GM21360 (cell line): ENCODE data around the gene SVIL.

ENCODE experiments used
- ATAC-seq: cut with Tn5 transposase; IDR thresholded peaks from one replicate; pipeline ENCODE4 v1.9.1; 2021; ENCODE audit warnings: mild to moderate bottlenecking, moderate library complexity; ENCODE audit not compliant: unreplicated experiment

The SVIL gene

GRCh38 chr10:29431711-29432110 lies 203.1 kb downstream of the SVIL start:
- no peak for ATAC-seq

DNA sequence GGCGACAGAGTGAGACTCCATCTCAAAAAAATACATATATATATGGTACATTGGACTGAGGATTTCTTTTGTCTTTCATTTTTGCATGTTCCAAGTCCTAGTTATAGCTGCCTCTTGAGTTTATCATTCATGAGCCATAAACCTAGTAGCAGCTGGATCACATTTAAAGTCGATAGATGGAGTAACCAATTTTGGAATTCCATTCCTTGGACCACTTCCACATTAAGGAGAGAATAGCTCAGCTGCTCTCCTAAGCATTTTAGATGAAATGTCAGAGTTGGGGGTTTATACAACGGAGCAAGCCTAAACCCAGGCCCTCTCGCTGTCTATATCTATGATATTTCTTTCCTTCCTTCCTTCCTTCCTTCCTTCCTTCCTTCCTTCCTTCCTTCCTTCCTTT lies 204.7 kb downstream of the SVIL start:
- no peak for ATAC-seq

- no peak for ATAC-seq
Measured at GRCh38 chr10:29428486-29428885, 206.3 kb downstream of the SVIL start.

DNA sequence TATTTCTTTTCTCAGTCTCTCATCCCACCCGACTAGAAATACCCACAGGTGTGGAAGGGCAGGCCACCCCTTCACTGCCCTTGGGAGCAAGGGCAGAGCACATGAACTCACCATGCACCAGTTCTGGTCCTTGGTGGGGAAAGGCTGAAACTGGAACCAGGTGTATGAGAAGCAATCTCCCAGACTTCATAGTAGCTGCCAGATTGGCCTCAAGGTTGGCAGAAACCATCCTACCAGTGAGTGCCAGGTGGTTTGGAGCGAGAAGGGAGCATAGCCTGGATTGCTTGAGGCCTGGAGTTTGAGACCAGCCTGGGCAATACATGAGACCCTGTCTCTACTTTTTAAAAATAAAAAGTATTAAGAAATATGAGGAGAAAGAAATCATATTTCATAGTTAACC lies 207.1 kb downstream of the SVIL start:
- no peak for ATAC-seq

- no peak for ATAC-seq
Measured at GRCh38 chr10:29426420-29426819, 208.4 kb downstream of the SVIL start.

GRCh38 chr10:29424017-29424416 lies 210.8 kb downstream of the SVIL start:
- ATAC-seq, result no peak

- no peak for ATAC-seq
Measured at GRCh38 chr10:29420744-29421143, 214.0 kb downstream of the SVIL start.

DNA sequence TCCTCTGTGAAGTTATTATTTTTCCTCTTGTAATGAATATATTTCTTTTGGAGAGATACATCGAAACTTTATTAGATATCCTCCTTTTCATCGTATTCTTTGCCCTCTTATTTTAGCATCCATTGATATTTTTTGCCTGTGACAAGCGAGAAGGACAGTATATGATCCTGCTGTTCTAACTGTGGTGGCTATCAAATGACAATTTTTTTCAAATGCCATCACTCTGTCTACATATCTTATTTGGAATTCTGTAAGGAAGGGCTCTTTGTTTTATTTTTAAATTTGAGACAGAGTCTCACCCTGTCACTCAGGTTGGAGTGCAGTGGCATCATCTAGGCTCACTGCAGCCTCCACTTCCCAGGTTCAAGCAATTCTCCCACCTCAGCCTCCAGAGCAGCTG lies 217.4 kb downstream of the SVIL start:
- ATAC-seq, result no peak

DNA sequence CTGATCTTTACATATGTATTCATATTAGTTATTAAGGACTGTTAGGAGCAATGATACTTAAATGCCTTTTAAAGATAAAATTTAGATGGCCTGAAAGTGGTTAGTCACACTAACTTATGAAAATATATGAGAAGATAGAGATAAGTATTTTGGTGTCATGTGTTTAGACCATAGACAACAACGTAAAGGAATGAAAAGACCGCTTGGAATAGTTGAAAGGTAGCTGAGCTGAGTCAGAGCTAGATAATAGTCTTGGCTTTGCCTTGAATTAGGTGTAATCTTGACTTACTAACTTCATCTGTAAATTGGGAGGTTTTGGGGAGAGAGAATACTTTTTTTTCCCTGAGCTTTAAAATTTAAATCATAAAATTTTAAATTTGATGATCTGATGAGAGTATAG lies 218.9 kb downstream of the SVIL start:
- ATAC-seq, result no peak

DNA sequence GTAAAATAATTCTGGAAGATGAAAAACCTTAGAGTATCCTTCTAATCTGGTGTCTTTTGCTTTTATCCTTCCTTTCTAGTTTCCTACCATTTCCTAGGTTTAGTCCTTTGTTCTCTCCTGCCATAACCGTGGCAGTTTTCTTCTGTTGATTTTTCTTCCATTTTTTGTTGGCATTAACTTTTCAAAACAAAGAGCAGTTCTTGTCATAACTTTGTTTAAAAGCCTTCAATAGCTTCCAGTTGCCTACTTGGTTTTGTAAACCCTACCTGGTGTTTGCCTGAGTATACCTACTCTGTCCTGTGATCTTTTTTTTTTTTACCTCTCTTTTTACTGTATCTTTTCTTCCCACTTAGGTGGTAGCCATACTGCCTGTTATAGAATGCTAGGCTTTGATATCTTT lies 220.3 kb downstream of the SVIL start:
- no peak for ATAC-seq

DNA sequence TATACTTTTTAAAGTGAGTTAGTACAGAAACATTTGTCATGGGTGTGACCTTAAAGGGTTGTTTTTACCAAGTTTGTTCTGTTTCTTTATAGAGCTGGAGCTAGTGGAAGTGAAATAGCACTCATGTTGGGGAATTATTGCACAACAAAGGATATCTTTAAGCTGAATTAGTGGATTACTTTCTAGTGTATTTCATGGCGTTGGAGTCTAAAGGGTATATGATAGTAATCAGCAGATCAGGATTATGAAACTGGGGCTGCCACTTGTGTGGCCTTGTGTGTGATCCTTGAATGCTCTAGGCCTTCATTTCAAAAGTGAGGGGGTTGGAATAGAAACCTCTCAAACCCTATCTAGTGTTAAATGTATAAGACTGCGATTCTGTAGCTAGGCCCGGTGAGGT lies 222.3 kb downstream of the SVIL start:
- ATAC-seq, result no peak

DNA sequence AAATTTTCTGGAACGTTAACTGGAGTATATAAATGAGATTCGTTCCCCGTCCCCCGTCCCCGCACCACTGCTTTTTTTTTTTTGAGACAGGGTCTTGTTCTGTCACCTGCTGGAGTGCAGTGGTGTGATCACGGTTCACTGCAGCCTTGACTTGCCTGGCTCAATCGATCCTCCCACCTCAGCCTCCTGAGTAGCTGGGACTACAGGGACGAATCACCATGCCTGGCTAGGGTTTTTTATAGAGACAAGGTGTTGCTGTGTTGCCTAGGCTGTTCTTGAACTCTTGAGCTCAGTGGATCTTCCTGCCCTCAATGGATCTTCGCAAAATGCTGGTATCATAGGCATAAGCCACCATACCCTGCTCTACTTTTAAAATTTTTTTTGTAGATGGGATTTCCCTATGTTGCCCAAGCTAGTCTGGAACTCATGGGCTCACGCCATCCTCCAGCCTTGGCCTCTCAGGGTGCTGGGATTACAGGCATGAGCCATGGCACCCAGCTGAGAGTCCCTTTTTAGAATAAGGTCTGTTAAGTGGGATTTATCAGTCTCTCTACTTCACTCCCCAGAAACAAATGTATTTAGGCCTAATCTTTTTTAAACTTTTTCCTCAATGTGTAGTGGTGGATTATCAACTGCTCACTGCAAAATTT lies 223.0 kb downstream of the SVIL start:
- ATAC-seq, result no peak

- ATAC-seq, result peak; percentile 62
Measured at GRCh38 chr10:29409241-29410054, 225.3 kb downstream of the SVIL start.

DNA sequence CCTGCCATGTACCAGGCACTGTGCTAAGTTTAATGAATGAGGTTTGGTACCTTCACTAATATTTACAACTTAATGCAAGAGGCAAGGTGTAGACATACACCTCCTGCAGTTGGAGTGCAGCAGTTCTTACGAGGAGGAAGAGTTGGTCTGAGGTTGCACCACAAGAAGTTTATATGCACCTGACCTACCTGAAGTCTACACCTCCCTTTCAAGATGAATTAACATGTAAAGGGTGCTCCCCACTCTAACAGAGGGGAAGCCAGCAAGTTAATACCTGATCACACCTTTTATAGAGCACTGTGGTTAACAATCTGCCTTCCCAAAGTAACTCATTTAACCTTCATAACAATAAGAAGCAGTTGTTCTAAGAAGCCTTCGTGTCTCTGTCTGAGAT lies 225.9 kb downstream of the SVIL start:
- no peak for ATAC-seq
